MM.1S (cell line): ENCODE results near the gene WHRN.

Experiments
- DNase-seq: peaks from one replicate; pipeline ENCODE4 v3.0.0-alpha.2; 2015
- H2AFZ ChIP-seq: fragments of 300-600 bp; sonication (generic); 2 replicates; pipeline ENCODE4 v1.6.0; 2016; ENCODE audit warnings: antibody characterized with exemption, low read length
- H3F3A ChIP-seq: fragments of 300-600 bp; sonication (generic); 2 replicates; pipeline ENCODE4 v1.6.1; 2016; ENCODE audit warnings: mild to moderate bottlenecking, antibody characterized with exemption, low read length, moderate library complexity, mixed read lengths; ENCODE audit not compliant: insufficient read depth
- H3K27ac ChIP-seq: fragments of 300-600 bp; sonication (generic); 2 replicates; pipeline ENCODE4 v1.5.1; 2016; ENCODE audit warnings: mild to moderate bottlenecking, low read length
- H3K27me3 ChIP-seq: fragments of 300-600 bp; sonication (generic); replicated peaks from 2 replicates; pipeline ENCODE4 v1.6.0; 2016; ENCODE audit warnings: low read length; ENCODE audit not compliant: insufficient read depth
- H3K36me3 ChIP-seq: fragments of 300-600 bp; sonication (generic); replicated peaks from 2 replicates; pipeline ENCODE4 v1.6.1; 2016; ENCODE audit warnings: mild to moderate bottlenecking, low read length, mixed read lengths; ENCODE audit not compliant: insufficient read depth
- H3K4me1 ChIP-seq: fragments of 300-600 bp; sonication (generic); 2 replicates; pipeline ENCODE4 v1.6.1; 2016; ENCODE audit warnings: low read length, mixed read lengths
- H3K4me2 ChIP-seq: fragments of 300-600 bp; sonication (generic); 2 replicates; pipeline ENCODE4 v1.6.0; 2016; ENCODE audit warnings: low read depth, low read length
- H3K4me3 ChIP-seq: fragments of 300-600 bp; sonication (generic); 2 replicates; pipeline ENCODE4 v1.5.1; 2016; ENCODE audit warnings: low read length, mixed read lengths
- H3K79me2 ChIP-seq: fragments of 300-600 bp; sonication (generic); 2 replicates; pipeline ENCODE4 v1.6.1; 2016; ENCODE audit warnings: mixed run types, low read length, mixed read lengths
- H3K9ac ChIP-seq: fragments of 300-600 bp; sonication (generic); 2 replicates; pipeline ENCODE4 v1.6.1; 2016; ENCODE audit warnings: low read length, mixed read lengths
- H3K9me2 ChIP-seq: fragments of 300-600 bp; sonication (generic); replicated peaks from 2 replicates; pipeline ENCODE4 v1.6.1; 2016; ENCODE audit warnings: mild to moderate bottlenecking, low read length, mixed read lengths; ENCODE audit not compliant: insufficient read depth
- H3K9me3 ChIP-seq: fragments of 300-600 bp; sonication (generic); replicated peaks from 2 replicates; pipeline ENCODE4 v1.6.1; 2016; ENCODE audit warnings: mild to moderate bottlenecking, low read length, mixed read lengths; ENCODE audit not compliant: insufficient read depth
- H4K20me1 ChIP-seq: fragments of 300-600 bp; sonication (generic); 2 replicates; pipeline ENCODE4 v1.6.1; 2016; ENCODE audit warnings: mild to moderate bottlenecking, low read length, moderate library complexity, mixed read lengths; ENCODE audit not compliant: insufficient read depth
- CTCF ChIP-seq: fragments of 300-600 bp; sonication (generic); IDR thresholded peaks from 2 replicates; pipeline ENCODE4 v1.5.1; 2016; ENCODE audit warnings: antibody characterized with exemption, low read length, mixed read lengths
- EZH2 ChIP-seq: fragments of 300-600 bp; sonication (generic); optimal IDR thresholded peaks from 2 replicates; pipeline ENCODE3; 2017; ENCODE audit warnings: low read depth, mild to moderate bottlenecking, antibody characterized with exemption, low read length, mixed read lengths
- EZH2phosphoT487 ChIP-seq: fragments of 300-600 bp; sonication (generic); IDR thresholded peaks from 2 replicates; pipeline ENCODE4 v1.6.1; 2018; ENCODE audit warnings: antibody characterized with exemption, low read length

Gene WHRN

GRCh38 chr9:114431003-114431402, 74.3 kb downstream of the WHRN start:
- no peak overlapping the region for H3K9ac ChIP-seq
- no peaks in the 10 kb centered on the region for H4K20me1 ChIP-seq
- no peak overlapping the region for H3K4me3 ChIP-seq
- TF ChIP-seq EZH2phosphoT487 = no peak
- no peak for TF ChIP-seq EZH2
- no peak for TF ChIP-seq CTCF
- H3K9me2 ChIP-seq = no peaks in the 10 kb centered on the region
- H3K27me3 ChIP-seq = no peaks in the 10 kb centered on the region
- H3K9me3 ChIP-seq = no peaks in the 10 kb centered on the region
- no peak overlapping the region for H2AFZ ChIP-seq
- H3K27ac ChIP-seq = no peak overlapping the region
- no peaks in the 10 kb centered on the region for H3K4me1 ChIP-seq
- no peaks in the 10 kb centered on the region for H3K36me3 ChIP-seq
- peaks cover 48% of the 10 kb centered on the region for H3K79me2 ChIP-seq
- no peak for DNase-seq
- no peaks in the 10 kb centered on the region for H3F3A ChIP-seq
- no peak overlapping the region for H3K4me2 ChIP-seq

GRCh38 chr9:114430457-114430856, 74.8 kb downstream of the WHRN start:
- no peaks in the 10 kb centered on the region for H3K4me1 ChIP-seq
- H3K27ac ChIP-seq = no peak overlapping the region
- no peak for DNase-seq
- H3K9me3 ChIP-seq = no peaks in the 10 kb centered on the region
- H3K9me2 ChIP-seq = no peaks in the 10 kb centered on the region
- H4K20me1 ChIP-seq = no peaks in the 10 kb centered on the region
- H3K79me2 ChIP-seq = peaks cover 49% of the 10 kb centered on the region
- H3K27me3 ChIP-seq = no peaks in the 10 kb centered on the region
- H2AFZ ChIP-seq = no peak overlapping the region
- H3K36me3 ChIP-seq = no peaks in the 10 kb centered on the region
- no peak overlapping the region for H3K9ac ChIP-seq
- H3F3A ChIP-seq = no peaks in the 10 kb centered on the region
- H3K4me3 ChIP-seq = no peak overlapping the region
- no peak overlapping the region for H3K4me2 ChIP-seq
- no peak for TF ChIP-seq EZH2
- no peak for TF ChIP-seq EZH2phosphoT487
- TF ChIP-seq CTCF = no peak

GRCh38 chr9:114429488-114429887, 75.8 kb downstream of the WHRN start:
- no peak overlapping the region for H3K9ac ChIP-seq
- no peaks in the 10 kb centered on the region for H3K4me1 ChIP-seq
- no peak for DNase-seq
- H3K27ac ChIP-seq = no peak overlapping the region
- H3K36me3 ChIP-seq = no peaks in the 10 kb centered on the region
- H3K4me2 ChIP-seq = no peak overlapping the region
- H3K9me3 ChIP-seq = no peaks in the 10 kb centered on the region
- TF ChIP-seq EZH2phosphoT487 = no peak
- TF ChIP-seq EZH2 = no peak
- no peak for TF ChIP-seq CTCF
- H3K27me3 ChIP-seq = no peaks in the 10 kb centered on the region
- H3F3A ChIP-seq = no peaks in the 10 kb centered on the region
- no peaks in the 10 kb centered on the region for H3K9me2 ChIP-seq
- peaks cover 40% of the 10 kb centered on the region for H3K79me2 ChIP-seq
- H3K4me3 ChIP-seq = no peak overlapping the region
- H4K20me1 ChIP-seq = no peaks in the 10 kb centered on the region
- H2AFZ ChIP-seq = no peak overlapping the region
